ENCODE measurements around the gene MYL7. TPM values are rescaled to one million over a fixed set of nuclear protein-coding genes. Genes with fewer than 3 reads are reported as not detected.

MYL7 gene
- total and polyA plus RNA-seq, 2 experiments from 2014 or later, result 4.8 TPM; not detected in 1

DNA sequence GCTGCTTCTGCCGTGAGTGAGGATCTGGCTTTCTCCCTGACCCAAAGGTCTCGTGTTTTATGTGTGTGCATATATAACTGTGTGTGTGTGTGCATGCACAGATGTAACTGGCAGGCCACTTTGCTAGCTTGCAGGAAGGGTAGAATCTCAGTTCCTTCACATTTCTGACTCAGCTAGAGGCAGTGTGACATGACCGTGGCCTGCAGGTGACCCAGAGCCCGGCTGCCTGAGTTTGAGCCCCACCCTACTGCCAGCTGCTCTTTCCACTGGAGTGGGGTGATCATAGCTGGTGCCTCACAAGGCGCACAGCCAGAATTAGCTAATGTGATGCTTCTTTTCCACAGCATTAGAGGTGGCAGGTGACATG, 9.3 kb upstream of the MYL7 start:
- no peak for TF ChIP-seq JUNB (IDR thresholded peaks at IDR 0.05; ENCODE audit: unreplicated experiment)
- TF ChIP-seq, protein P1, sequence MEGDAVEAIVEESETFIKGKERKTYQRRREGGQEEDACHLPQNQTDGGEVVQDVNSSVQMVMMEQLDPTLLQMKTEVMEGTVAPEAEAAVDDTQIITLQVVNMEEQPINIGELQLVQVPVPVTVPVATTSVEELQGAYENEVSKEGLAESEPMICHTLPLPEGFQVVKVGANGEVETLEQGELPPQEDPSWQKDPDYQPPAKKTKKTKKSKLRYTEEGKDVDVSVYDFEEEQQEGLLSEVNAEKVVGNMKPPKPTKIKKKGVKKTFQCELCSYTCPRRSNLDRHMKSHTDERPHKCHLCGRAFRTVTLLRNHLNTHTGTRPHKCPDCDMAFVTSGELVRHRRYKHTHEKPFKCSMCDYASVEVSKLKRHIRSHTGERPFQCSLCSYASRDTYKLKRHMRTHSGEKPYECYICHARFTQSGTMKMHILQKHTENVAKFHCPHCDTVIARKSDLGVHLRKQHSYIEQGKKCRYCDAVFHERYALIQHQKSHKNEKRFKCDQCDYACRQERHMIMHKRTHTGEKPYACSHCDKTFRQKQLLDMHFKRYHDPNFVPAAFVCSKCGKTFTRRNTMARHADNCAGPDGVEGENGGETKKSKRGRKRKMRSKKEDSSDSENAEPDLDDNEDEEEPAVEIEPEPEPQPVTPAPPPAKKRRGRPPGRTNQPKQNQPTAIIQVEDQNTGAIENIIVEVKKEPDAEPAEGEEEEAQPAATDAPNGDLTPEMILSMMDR (conservative IDR thresholded peaks at IDR 0.05; ENCODE audit: low read depth in 2 of 2), result no peak
- TF ChIP-seq EZH2 (IDR thresholded peaks at IDR 0.05; ENCODE audit: low read depth, unreplicated experiment), result no peak
- TF ChIP-seq NANOG (IDR thresholded peaks at IDR 0.05; ENCODE audit: borderline replicate concordance), result no peak
- TF ChIP-seq ZNF331 (CRISPR knock-in tag; IDR thresholded peaks at IDR 0.05; ENCODE audit: low read depth), result no peak
- TF ChIP-seq REST (IDR thresholded peaks at IDR 0.05; ENCODE audit: unreplicated experiment), result no peak
- TF ChIP-seq EZH2phosphoT487 (IDR thresholded peaks at IDR 0.05; ENCODE audit: unreplicated experiment), result no peak
- TF ChIP-seq, protein P2, sequence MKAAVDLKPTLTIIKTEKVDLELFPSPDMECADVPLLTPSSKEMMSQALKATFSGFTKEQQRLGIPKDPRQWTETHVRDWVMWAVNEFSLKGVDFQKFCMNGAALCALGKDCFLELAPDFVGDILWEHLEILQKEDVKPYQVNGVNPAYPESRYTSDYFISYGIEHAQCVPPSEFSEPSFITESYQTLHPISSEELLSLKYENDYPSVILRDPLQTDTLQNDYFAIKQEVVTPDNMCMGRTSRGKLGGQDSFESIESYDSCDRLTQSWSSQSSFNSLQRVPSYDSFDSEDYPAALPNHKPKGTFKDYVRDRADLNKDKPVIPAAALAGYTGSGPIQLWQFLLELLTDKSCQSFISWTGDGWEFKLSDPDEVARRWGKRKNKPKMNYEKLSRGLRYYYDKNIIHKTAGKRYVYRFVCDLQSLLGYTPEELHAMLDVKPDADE (IDR thresholded peaks at IDR 0.05), result no peak
- TF ChIP-seq, protein P3, sequence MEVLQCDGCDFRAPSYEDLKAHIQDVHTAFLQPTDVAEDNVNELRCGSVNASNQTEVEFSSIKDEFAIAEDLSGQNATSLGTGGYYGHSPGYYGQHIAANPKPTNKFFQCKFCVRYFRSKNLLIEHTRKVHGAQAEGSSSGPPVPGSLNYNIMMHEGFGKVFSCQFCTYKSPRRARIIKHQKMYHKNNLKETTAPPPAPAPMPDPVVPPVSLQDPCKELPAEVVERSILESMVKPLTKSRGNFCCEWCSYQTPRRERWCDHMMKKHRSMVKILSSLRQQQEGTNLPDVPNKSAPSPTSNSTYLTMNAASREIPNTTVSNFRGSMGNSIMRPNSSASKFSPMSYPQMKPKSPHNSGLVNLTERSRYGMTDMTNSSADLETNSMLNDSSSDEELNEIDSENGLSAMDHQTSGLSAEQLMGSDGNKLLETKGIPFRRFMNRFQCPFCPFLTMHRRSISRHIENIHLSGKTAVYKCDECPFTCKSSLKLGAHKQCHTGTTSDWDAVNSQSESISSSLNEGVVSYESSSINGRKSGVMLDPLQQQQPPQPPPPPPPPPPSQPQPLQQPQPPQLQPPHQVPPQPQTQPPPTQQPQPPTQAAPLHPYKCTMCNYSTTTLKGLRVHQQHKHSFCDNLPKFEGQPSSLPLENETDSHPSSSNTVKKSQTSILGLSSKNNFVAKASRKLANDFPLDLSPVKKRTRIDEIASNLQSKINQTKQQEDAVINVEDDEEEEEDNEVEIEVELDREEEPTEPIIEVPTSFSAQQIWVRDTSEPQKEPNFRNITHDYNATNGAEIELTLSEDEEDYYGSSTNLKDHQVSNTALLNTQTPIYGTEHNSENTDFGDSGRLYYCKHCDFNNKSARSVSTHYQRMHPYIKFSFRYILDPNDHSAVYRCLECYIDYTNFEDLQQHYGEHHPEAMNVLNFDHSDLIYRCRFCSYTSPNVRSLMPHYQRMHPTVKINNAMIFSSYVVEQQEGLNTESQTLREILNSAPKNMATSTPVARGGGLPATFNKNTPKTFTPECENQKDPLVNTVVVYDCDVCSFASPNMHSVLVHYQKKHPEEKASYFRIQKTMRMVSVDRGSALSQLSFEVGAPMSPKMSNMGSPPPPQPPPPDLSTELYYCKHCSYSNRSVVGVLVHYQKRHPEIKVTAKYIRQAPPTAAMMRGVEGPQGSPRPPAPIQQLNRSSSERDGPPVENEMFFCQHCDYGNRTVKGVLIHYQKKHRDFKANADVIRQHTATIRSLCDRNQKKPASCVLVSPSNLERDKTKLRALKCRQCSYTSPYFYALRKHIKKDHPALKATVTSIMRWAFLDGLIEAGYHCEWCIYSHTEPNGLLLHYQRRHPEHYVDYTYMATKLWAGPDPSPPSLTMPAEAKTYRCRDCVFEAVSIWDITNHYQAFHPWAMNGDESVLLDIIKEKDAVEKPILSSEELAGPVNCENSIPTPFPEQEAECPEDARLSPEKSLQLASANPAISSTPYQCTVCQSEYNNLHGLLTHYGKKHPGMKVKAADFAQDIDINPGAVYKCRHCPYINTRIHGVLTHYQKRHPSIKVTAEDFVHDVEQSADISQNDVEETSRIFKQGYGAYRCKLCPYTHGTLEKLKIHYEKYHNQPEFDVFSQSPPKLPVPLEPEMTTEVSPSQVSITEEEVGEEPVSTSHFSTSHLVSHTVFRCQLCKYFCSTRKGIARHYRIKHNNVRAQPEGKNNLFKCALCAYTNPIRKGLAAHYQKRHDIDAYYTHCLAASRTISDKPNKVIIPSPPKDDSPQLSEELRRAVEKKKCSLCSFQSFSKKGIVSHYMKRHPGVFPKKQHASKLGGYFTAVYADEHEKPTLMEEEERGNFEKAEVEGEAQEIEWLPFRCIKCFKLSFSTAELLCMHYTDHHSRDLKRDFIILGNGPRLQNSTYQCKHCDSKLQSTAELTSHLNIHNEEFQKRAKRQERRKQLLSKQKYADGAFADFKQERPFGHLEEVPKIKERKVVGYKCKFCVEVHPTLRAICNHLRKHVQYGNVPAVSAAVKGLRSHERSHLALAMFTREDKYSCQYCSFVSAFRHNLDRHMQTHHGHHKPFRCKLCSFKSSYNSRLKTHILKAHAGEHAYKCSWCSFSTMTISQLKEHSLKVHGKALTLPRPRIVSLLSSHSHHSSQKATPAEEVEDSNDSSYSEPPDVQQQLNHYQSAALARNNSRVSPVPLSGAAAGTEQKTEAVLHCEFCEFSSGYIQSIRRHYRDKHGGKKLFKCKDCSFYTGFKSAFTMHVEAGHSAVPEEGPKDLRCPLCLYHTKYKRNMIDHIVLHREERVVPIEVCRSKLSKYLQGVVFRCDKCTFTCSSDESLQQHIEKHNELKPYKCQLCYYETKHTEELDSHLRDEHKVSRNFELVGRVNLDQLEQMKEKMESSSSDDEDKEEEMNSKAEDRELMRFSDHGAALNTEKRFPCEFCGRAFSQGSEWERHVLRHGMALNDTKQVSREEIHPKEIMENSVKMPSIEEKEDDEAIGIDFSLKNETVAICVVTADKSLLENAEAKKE (CRISPR knock-in tag; IDR thresholded peaks at IDR 0.05), result no peak
- TF ChIP-seq CREB1 (CRISPR knock-in tag; IDR thresholded peaks at IDR 0.05; ENCODE audit: low read depth), result no peak
- no peak for TF ChIP-seq STAT1 (IDR thresholded peaks at IDR 0.05; ENCODE audit: unreplicated experiment)
- peaks cover 13% of the 10 kb centered on the region; the same call in 1 of the 2 replicates for H3K27me3 ChIP-seq (ENCODE audit: insufficient read depth)
- H2AFZ ChIP-seq, result no peak overlapping the region
- H4K20me1 ChIP-seq (replicated peaks; ENCODE audit: insufficient read depth), result no peaks in the 10 kb centered on the region
- no peak for DNase-seq (ENCODE audit: low spot score)
- Mint-ChIP-seq H3K4me3 (no peak overlapping the region), H3K27me3 (ENCODE audit: insufficient read depth, low read depth, poor library complexity) (peaks cover 19% of the 10 kb centered on the region), H3K4me1 (peaks cover 18% of the 10 kb centered on the region), H3K9me3 (no peaks in the 10 kb centered on the region), H3K27ac (no peak overlapping the region), H3K36me3 (ENCODE audit: low read depth) (no peaks in the 10 kb centered on the region)
- H3K4me1 ChIP-seq (ENCODE audit: insufficient read depth), result peaks cover 8% of the 10 kb centered on the region
- no peak overlapping the region for H3K4me3 ChIP-seq
- no peaks in the 10 kb centered on the region for H3K9me2 ChIP-seq (ENCODE audit: insufficient read depth)
- no peak overlapping the region for H3K4me2 ChIP-seq
- H3F3A ChIP-seq (replicated peaks; ENCODE audit: low read depth), result no peaks in the 10 kb centered on the region
- no peaks in the 10 kb centered on the region for H3K79me2 ChIP-seq (replicated peaks; ENCODE audit: insufficient read depth)
- H3K27ac ChIP-seq (ENCODE audit: low read depth), result no peak overlapping the region
- ATAC-seq, result no peak
- H3K36me3 ChIP-seq (ENCODE audit: insufficient read depth), result no peaks in the 10 kb centered on the region
